GM21576 (cell line): Measurements from ENCODE around the gene CHST11.

ENCODE experiments used
- ATAC-seq: cut with Tn5 transposase; IDR thresholded peaks from one replicate; pipeline ENCODE4 v1.9.1; 2021; ENCODE audit warnings: mild to moderate bottlenecking, moderate library complexity; ENCODE audit not compliant: unreplicated experiment

The CHST11 gene

DNA sequence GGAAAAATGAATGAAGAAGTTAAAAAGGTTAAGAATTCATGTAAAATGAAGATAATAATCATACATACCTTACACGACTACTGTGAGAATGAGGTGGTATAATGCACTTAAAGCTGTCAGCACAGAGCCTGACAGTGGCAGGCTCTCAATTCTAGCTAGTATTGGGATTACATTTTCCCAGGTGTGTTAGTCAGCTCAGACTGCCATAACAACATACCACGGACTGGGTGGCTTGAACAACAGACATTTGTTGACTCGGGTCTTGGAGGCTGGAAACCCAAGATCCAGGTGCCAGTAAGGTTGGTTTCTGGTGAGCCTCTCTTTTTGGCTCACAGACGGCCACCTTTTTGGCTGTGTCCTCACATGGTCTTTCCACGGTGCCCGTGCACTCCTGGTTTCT, 167.8 kb downstream of the CHST11 start:
- no peak for ATAC-seq

DNA sequence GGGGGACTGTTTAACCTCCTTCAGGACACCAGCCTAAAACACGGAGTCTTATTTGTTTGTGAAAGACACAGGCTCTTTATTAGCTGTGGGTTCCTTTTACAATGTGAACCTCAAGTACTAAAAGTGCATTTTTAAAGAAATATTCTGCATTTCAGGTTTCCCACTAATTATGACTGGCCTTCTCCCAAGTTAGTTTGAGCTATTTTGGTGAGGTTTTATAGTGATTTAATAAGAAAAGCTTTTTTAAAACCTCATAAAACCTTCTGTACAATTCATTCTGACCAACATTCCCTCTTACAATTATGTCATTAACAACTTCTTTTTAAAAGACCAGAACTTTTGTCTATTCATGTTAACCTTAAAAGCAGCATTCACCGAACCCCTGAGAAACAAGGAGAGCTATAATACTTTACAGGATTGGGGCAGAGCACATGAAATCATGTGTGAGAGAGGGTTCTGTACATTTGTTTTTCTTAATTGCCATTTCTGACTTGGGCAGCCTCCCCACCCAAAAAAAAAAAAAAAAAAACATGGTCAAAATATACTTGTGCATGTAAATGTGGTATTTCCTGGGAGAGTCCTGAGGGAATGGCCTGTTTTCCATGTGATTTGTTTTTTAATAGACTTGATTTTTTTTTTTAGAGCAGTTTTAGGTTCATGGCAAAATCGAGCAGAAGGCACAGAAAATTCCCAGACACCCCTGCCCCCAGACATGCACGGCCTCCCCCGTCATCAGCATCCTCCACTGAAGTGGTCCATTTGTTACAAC, 169.5 kb downstream of the CHST11 start:
- ATAC-seq, result no peak

DNA sequence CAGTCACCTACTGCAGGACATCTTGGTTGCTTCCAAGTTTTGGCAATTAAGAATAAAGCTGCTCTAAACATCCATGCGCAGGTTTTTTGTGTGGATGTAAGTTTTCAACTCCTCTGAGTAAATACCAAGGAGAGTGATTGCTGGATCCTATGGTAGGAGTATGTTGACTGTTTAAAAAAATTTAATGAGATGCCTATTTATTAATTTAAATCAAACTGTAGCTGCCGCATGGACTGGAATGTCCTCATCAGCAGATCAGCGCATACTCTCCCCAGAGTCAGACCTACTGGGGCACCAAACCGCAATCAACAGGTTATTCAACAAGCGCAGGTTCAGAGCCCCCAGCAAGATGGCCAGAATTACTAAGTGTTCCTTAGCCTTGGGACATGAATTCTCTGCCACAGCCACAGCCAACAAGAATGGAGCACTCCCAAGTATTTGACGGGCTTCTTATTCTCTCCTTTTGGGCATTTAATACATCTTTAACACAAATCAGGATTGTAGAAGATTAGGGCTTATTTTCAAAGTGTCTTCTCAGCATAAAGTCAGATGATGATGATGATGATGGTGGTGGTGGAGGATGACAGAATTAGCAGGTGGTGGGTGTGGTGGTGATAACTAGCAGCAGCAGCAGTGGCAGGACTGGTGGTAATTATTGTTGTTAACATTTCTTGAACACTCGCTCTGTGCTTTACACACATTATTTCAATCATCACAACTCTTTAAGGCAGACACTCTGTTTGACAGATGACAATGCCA, 170.7 kb downstream of the CHST11 start:
- ATAC-seq, result no peak

DNA sequence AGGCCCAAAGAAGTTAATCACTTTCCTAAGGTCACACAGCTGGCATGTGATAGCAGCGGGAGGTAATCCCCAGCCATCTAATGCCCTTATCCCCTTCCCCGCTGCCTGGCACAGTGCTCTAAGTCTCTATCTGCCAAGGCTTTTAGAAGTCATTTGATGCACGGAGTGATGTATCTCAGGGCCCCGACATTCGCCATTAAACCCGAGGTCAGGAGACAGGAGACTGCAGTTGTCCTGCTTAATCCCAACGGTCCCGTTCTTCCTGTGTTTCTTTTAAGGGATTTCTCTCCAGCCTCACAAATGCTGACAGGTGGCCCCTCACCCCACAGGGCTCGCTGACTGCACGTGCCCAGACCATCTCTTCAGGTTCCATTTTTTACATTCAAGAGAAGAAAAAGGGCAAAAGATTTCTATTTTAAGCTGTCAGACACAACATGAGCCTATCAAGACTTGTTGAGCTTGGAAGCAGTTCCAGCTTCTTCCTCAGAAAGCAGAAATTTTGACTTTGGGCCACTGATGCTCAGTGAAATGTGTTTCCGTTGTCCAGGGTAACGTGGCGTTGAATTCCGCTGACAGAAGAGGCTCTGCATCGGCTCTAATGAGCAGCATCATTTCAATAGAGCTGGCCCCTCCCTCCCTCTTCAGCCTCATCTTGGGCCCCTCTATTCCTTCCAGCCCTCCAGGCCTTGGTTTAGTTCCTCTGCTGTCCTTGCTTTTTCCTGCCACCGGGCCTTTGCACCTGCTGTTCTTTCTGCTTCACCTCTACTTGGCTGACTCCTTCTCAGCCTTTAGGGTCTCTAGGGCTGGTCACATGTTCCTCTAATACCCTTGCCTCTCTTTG, 171.5 kb downstream of the CHST11 start:
- no peak for ATAC-seq

DNA sequence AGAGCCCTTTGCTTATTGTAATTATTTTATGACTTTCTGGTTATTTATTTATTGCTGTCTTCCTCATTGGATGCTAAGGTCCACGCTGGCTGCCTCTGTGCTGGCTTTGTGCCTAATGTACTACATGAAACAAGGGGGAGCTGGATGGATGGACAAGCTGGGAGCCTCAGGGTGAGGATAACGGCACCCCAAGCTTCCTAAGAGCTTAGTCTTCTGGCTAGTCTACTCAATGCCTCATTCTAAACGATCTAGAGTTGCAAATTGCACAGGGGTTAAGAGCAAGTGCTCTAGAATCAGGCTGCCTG, 172.0 kb downstream of the CHST11 start:
- ATAC-seq, result no peak

DNA sequence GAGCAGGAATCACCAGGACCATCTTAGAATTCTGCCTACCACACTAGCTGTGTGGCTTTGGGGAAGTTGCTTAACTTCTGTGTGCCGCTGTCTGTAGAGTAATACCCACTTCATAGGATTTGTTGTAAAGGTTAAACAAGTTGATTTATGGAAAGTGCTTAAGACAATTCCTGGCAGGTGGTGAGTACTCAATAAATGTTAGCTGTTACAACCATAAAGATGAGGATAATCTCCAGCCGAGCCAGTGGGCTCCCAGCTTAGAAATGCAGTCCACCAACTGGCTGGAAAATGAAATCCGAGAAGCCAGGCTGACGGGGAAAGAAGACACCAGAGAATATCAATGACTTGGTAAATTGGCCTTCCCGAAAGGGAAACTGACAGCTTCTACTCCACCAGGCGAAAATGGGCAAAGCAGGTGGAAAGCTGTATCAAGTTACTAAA, 173.5 kb downstream of the CHST11 start:
- ATAC-seq, result no peak

DNA sequence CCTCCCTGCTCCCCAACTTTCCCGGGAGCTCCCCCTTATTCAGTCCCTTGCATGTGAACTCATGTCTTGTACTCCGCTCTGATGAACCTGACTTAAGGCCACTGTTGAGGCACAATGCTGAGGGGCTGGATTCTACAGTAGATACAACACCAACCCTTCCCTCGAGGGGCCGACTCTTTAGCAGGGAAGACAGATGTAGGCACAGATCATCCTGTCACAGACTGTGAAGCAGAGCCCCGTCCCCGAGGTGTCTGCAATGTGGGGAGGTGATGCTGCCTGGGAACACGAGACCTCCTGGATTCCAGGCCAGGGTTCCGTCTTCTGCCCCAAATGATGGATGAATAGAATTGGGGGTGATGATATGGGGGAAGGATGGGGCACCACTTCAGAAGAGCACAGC, 175.1 kb downstream of the CHST11 start:
- ATAC-seq, result no peak

DNA sequence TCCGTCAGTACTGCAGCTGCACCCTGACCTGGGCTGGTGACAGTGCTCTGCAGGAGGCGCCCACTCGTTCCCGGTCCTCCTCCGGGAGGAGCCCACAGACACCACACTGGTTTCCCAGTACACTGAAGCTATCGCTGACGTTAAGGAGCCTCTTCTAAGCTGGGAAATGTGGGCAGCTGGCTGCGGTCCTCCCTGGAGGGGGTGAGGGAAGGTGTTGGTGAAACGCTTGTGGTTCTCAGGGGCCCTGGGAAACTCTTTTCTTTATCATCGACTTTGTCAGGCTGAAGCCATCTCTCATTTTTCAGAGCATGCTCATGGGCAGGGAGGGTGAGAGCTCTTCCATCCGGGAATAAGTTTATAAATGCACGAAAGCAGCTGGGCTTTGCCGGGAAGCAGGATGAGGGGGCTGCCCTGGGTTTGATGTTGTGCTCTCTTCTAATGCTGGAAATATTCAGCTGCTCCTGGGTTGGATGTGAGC, 176.0 kb downstream of the CHST11 start:
- ATAC-seq, result no peak

DNA sequence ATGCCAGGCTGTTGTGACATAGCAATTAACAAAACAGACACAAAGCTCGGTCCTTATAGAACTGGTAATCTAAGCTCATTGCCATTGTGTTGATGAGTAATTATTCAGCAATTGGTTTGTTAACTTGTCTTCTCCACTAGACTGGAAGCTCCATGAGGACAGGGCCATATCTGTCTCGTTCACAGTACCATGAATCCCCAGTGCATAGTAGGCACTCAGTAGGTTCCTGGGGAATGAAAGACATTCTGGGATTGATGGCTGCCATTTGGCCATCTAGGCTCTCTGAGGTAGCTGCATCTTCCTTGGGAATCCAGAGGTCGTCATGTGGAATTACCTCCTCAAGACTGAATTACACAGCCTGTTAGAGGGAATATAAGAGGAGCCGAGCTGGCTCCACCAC, 177.3 kb downstream of the CHST11 start:
- ATAC-seq, result no peak

DNA sequence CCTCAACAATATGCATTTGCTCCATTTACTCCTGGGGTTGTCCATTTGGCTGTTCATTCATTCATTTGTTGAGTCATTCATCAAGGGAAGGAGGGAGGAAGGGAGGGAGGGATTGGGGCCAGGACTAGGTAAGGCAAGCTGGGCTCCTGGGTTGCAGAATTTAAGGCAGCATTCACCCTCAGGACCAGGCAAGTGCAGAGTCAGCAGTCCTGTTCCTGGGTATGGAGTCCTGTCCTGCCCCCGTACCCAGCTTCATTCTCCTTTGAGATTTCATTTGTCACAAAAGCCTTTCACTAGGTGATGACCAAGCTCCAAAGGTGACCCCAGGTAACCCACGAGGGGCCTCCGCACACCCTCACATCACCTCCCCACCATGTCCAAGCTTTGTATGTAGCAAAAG, 178.1 kb downstream of the CHST11 start:
- ATAC-seq, result no peak

DNA sequence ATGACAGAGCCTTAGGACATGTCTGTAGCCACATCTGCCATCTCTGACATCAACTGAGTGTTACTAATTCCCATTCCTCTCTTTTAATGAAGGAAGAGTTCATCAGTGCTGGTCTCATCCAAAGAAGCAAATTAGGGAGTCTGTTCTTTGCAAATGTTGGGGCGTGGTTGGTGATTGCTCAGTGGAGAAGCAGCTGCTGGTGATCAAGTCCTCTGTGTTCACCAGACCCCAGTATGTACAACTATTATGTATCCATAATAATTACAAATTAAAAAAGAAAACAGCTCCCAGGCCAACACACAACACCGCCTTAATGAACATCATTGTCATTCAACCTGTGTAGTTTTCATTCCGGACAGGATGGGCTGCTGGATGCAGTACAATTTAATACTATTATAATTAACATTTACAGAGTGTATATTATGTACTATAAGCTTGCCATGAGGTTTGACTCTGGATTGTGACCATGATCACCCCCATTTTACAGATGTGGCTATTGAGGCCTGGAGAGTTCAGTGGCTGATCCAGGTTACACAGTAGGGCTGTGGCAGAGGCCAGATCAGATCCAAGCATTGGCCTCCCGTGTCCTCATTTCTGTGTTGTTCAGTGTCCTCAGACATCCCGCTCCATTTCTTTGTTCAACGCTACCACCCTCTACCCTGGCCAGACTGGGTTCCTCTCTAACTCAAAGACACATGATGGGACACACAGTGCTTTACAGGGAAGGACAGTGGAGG, 179.0 kb downstream of the CHST11 start:
- ATAC-seq, result no peak

DNA sequence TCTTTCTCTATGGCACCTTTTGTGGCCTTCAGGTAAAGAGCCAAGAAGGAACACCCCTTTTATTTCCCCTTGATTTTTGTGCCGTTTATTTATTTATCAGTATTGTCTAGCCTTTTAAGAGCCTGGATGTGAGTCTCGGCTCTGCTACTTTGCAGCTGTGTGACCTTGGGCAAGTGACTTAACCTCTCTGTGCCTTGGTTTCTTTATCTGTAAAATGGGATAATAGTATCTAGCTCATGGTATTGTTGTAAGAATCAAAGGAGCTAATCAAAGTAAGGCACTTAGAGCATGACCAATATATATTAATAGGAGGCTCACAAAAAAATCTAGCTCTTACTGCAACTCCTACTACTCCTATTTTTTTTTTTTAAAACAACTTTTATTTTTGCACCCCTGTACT, 179.7 kb downstream of the CHST11 start:
- no peak for ATAC-seq

DNA sequence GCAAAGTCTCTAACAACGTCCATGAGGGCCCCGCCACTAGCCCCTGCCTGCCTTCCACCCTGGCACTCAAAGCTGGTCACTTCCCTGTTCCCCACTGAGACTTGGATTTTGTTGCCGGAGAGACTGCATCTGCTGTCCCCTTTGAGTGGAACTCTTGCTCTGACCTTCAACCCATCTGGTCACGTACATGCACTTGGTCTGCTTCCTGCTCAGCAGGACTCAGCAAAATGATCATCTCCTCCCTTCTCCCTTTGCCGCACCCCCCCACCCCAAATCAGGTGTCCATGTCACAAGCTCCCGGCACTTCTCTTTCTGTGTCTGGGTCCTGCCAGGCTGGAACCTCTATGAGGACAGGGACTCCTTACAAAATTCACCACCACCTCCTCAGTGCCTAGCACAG, 180.9 kb downstream of the CHST11 start:
- no peak for ATAC-seq

DNA sequence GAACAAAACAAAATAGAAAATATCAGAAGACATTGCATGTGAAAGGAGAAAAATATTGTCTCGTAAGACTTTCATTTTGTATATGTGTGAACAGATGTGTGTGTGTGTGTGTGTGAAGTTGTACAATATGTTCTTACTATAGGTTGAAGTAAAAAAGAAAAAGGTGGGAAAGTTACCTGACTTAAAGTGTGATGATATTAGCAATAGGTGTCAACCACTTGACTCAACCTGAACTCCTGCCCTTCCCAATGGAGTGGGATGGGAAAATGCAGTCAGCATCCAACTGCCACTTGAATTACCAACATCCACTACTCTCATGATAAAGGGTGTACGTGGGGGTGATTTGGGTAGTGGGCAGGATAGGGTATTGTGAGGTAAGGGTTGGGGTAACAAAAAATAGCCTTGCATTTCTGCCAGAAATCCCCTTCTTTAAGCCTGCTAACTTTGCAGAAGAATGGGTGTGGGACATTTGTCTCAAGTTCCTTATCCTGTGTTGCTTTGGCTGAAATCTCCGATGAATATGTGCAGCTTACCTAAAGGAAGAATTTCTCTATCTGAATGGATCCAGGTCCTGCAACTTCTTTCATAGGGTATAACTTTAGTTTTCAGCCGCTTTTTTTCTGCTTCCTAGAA, 181.6 kb downstream of the CHST11 start:
- ATAC-seq, result no peak

DNA sequence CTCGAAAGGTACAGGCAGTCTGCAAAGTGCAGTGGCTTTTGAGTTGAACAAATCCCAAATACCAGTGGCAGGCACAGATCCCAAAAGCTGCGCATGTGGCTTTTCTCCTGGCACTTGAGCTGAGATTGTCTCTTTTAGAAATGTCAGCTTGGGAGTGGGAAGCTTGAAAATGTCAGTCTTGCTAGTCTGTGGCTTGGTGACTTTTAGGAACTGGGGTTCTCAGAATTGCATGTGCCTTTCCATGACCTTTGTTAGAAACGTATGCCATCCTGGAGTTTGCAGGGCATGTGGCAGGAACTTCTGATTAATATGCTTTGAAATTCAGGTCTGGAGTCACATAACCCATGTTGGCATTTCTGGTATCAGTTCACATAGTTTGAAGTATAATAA, 182.1 kb downstream of the CHST11 start:
- ATAC-seq, result no peak

DNA sequence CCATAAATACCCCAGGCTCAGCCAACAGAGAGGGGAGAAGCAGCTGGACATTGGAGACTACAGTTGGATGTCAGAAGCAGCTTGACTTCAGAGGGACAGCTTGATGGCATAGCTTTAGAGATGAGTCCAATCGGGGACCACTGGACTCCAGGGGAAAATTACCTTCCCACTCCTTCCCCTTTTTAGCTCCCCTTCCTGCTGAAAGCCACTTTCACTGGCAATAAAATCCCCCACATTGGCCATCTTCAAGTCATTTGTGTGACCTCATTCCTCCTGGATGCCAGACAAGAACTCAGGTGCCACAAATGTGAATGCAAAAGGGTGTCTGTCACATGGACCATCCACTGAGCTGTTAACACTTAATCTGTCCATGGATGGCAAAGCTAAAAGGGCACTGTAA, 184.2 kb downstream of the CHST11 start:
- ATAC-seq, result no peak

DNA sequence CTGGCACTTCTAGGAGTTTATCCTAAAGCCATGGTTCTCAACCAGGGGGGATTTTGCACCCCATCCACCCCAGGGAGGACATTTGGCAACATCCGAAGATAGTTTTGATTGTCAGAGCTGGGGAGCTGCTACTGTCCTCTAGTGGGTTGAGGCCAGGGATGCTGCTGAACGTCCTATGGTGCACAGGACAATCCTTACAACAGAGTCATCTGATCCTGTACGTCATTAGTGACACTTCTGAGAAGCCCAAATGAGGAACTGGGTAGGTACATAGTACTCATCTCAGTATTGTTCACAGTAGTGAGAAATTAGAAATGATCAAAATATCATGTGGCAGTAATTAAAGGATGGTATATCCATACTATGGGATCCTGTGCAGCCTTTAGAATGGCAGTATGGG, 185.1 kb downstream of the CHST11 start:
- ATAC-seq, result peak; percentile 81

DNA sequence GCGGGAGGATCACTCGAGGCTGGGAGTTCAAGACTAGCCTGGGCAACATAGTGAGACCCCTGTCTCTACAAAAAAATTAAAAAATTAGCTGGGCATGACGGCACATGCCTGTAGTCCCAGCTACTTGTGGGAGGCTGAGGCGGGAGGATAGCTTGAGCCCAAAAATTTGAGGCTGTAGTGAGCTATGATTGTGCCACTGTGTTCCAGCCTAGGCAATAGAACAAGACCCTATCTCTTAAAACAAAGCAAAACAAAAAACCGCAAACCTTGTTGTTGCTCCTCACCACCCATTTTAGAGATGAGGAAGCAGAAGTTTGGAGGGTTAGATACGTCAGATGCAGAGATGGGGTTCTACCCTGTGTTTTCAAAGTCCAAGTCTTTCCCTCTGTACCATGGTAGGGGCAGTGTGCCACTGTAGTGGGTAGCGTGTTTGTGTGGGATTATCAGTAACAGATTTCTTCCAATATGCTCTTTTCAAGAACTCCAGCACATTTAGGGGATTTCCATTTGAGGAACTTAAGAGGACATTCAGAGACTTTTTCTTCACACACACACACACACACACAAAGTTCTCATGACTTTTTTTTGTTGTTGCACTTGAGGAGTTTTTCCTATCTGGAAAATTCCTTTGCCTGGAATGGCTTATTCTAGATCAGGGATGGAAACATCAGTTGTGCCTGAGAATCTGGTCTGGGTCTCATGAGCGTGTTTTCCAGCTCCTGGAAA, 186.5 kb downstream of the CHST11 start:
- ATAC-seq, result no peak

DNA sequence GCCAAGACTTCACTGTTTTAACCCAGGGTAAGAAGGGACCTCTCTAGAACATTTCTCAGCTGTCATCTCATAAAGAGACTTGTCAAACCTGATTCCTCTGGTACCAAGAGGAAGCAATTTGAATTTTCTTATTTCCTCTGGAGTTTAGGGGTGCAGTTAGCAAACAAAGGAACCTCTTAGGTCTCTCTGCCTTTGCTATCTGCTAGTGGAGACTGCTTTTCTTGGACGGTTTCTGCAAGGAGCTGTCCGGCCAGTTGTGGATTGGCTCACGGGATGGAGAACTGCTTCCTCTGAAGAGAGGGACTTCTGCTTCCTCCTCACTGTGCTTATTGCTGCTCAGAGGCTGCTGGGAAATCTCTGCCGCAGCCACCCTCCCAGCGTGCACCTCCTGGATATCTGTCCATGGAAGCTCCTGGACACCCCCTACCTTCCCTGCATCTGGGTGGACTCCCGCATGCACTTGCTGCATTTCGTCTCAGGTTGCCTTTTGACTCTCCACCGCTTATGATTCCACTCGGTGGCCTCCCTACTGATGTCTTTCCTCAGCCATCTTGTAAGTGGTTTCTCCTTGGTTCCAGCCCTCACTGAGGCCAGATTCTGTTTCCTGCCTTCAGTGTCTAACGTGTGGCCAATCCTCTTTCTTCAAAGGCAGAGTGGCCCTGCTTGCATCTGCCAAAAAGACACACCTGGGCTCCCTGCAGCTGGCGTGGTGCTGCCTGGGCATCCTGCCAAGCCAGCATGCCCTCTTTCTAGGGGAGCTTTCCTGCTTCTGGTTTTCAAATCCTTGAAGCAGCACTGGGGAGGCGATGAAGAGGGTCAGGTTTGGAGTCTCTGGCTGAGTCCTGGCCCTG, 187.3 kb downstream of the CHST11 start:
- peak; percentile 29 for ATAC-seq
